GM21723 (cell line): ENCODE data around the gene ZNF574.

Source experiments
- ATAC-seq: cut with Tn5 transposase; IDR thresholded peaks from one replicate; pipeline ENCODE4 v1.9.1; 2021; ENCODE audit warnings: mild to moderate bottlenecking, moderate library complexity; ENCODE audit not compliant: unreplicated experiment

Gene ZNF574

DNA sequence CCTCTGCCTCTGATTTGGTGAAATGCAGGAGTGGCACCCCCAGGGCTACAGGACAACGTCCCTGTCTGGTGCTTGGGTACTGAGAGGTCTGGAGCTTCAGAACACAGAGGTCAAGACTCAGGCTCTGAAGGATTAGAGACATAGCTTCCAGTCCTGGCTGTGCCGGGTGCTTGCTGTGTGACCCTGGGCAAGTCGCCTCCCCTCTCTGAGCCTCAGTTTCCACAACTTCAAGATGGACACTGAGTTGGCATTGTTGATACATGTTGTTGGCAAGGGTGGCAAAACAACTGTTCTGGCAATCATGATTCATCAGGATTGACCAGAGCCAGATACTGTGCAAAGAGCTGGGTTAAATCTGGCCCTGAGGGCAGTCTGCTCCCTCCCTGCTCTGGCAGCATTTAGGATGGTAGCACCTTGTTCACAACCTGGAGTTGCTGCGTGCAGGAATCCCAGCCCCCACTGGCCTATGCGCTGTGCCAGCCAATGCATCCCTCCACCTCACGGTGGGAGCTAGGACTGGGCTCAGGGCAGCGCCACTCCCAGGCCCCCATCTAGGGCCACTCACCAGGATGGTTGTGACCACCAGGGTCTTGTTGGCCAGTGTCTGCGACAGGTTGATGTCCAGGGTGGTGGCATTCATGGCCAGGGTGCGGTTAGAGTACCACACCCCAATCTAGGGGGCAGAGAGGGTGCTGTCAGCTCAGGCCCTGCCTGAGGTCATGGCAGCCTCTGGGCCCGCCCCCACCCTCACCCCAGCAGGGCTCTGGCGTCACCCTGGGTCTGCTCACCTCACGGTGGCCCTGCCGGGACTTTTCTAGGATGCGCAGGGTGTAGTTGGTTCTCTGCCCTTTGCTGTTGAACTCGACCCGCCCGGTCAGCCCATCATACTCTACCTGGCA, 22.7 kb upstream of the ZNF574 start:
- no peak for ATAC-seq

GRCh38 chr19:42054205-42054604, 21.8 kb upstream of the ZNF574 start:
- no peak for ATAC-seq

DNA sequence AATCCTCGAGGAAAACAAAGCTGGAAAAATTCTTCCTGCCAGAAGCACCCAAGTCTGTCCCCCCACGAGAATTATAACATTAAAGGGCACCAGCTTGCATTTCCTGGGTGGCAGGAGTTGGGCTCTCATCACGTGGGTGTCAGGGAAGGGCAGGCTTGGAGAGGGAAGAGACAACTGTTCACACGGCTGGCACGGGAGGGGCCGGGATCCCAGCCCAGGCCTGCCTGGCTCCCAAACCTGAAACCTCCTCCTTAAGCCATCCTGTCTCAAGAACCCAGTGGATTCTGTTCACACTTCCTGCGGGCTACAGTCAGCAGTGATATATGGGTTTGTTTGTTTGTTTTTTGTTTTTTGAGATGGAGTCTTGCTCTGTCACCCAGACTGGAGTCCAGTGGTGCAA, 18.1 kb upstream of the ZNF574 start:
- no peak for ATAC-seq

DNA sequence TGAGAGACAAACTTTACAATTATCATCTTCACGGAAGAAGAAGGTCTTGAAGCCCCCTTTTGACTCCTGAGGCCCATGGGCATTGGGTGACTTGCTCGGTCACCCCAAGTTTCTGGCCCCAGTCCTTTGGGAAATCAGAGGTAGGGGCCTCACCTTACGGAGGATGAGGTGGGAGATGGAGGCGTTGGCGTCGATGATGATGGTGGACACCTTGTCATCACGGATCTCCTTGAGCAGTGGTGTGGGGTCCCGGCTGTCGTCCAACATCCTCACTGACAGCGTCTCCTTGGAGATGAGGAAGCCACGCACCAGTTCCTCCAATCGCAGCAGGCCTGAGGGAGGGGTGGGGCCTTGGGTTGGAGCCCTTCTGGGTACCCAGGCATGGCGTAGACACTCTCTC, 16.8 kb upstream of the ZNF574 start:
- ATAC-seq = no peak

DNA sequence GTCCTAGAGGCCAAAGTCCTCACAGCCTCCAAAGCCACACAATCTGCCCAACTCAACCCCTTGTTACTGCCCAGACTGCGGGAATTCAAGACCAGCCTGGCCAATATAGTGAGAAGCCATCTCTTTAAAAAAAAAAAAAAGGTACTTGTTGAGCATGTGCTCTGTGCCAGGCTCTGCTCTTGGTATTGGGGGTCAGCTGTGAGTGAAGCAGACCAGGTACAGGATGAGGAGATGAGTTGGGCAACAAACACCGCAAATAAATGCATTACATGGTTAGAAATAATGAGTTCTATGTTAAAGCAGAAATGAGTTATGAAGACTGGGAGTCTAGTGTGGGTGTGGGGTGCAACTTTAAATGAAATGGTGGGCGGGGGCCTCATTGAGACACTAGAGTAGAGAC, 15.8 kb upstream of the ZNF574 start:
- no peak for ATAC-seq

GRCh38 chr19:42062381-42062780, 13.6 kb upstream of the ZNF574 start:
- no peak for ATAC-seq

- ATAC-seq = no peak
Measured at GRCh38 chr19:42064432-42064831, 11.5 kb upstream of the ZNF574 start.

GRCh38 chr19:42065051-42065450, 10.9 kb upstream of the ZNF574 start:
- no peak for ATAC-seq

- ATAC-seq = no peak
Measured at GRCh38 chr19:42065511-42065910, 10.5 kb upstream of the ZNF574 start.

- no peak for ATAC-seq
Measured at GRCh38 chr19:42066075-42066754, 9.8 kb upstream of the ZNF574 start.

- no peak for ATAC-seq
Measured at GRCh38 chr19:42067315-42067888, 8.6 kb upstream of the ZNF574 start.

GRCh38 chr19:42068361-42068755, 7.6 kb upstream of the ZNF574 start:
- no peak for ATAC-seq

GRCh38 chr19:42068756-42069571, 7.0 kb upstream of the ZNF574 start:
- no peak for ATAC-seq

DNA sequence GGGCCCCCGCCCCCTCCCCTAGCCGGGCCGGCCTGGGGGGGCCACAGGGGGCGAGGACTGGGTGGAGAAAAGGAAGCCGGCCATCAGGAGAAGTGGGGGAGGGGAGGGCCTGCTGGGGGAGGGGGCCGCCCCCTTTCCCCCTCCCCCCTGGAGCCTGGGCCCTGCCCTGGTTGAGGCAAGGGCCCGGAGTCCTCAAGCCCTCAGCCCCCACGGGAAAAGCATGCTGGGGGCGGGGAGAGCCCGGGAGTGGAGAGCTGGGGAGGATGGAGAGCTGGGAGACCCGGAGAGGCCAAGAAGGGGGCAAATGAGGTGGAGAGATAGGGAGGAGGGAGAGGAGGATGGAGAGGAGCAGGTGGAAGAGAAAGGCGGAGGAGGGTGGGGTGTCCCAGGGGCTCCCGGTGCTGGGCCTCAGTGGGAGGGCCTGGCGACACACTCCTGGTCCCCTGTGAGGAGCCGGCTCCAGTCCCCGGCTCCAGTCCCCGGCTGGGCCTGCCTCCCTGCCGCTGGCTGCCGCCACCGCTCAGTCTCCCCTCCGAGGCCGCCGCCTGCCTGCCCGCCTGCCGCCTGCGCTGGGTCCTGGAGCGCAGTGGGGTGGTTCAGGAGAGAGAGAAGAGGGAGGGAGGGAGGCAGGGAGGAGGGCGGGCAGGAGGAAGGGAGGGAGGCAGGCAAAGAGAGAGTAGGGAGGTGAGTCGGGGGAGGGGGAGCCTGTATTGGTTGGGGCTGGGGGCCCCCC, 6.2 kb upstream of the ZNF574 start, which contains the start of gene GRIK5:
TSS of gene GRIK5 (minus strand) at position 588 of the 733 bp plus-strand sequence. CDS start 4,436 bp downstream, outside the sequence.
- ATAC-seq = no peak

DNA sequence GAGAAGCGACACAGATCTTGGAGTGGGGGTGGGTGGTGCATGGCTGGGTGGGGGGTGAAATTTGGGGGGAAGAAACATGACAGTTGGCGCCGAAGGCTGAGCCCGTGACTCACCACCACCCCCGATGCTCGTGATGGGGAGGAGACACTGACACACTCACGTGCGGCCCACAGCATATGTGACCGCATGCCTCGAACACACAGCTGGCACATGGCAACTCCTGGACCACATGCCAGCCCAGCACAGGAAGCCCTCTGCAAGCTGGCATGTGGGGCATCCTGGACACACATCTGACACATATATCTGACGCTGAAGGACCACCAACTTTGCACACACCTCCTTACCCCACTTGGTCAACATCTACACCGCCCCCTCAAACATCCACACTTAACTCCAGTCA, 4.7 kb upstream of the ZNF574 start:
- ATAC-seq = no peak

- ATAC-seq = no peak
Measured at GRCh38 chr19:42074513-42075363, 1.2 kb upstream of the ZNF574 start.

GRCh38 chr19:42075364-42075615, 676 bp upstream of the ZNF574 start:
- ATAC-seq = no peak

DNA sequence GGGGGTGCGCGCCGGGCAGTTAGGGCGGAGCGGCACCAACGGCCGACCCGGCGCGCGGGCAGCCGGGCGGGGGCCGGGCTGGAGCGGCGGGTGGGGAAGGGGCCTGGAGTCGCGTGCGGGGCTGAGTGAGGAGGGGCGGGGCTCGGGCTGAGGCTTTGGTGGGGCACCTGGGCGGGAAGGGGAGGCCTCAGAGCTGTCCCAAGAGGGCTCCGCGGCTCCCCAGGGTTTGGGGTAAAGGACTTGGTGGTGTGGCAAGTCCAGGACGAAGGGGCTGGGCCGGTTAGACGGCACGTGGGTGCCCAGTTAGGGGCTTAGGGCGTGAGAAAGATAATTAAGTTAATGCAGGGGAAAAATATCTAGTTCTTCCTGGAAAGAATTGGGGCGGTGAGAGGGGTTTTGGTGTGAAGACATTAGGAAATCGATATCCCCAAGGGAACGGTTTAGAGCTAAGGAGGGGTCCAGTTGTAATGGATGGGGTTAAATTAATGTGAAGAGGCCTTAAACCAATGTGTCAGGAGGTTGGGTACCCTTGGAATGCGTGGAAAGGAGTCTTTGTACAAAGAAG, 496 bp downstream of the ZNF574 start:
- no peak for ATAC-seq

DNA sequence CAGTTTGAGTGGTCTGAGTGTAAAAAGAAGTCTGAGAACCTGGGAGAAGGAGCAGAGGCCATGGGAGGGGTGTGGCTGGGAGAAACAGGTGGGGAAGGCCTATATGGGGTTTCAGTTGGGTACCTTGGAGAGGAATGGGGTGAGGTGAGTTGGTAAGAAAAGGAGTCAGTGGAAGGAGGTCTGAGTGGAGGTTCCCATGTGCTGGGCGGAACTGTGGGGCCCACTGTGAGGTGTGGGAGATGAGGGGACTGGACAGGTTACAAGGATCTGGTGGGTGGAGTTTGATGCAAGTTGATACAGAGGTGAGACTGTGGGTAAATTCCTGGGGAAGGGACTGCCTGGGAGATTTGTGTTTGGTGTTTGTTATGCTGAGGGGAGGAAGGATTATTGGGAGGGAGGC, 2.1 kb downstream of the ZNF574 start:
- no peak for ATAC-seq
